DMS153 treated with DMSO at 0.1 percent for 48 hours (cell line): ENCODE results near the gene EIF3CL.
"Not testable (repeated sequence)": the region's sequence is repeated elsewhere in the genome, so short reads cannot be mapped to it uniquely, and the experiment has no call there.

ENCODE experiments used
- DNase-seq: peaks from one replicate; lab custom pipeline; 2025; ENCODE audit not compliant: unreplicated experiment; lab: John Stamatoyannopoulos, UW

EIF3CL gene

GRCh38 chr16:28364268-28365173, 39.1 kb downstream of the EIF3CL start:
- not testable (repeated sequence) for DNase-seq

- not testable (repeated sequence) for DNase-seq
These were observed 40.2 kb downstream of the EIF3CL start, which contains the start of gene NPIPB6 for GRCh38 chr16:28363408-28363807. TSS of gene NPIPB6 (minus strand) at chr16:28363508. CDS start at chr16:28362822, 686 bp downstream.

- not testable (repeated sequence) for DNase-seq
These were observed 41.0 kb downstream of the EIF3CL start for GRCh38 chr16:28362600-28362999.

GRCh38 chr16:28338230-28338629, 65.4 kb downstream of the EIF3CL start:
- not testable (repeated sequence) for DNase-seq

- DNase-seq, result not testable (repeated sequence)
These were observed 66.5 kb downstream of the EIF3CL start for GRCh38 chr16:28336940-28337710.

- DNase-seq, result not testable (repeated sequence)
These were observed 68.0 kb downstream of the EIF3CL start for GRCh38 chr16:28335678-28336077.

- DNase-seq, result not testable (repeated sequence)
These were observed 71.0 kb downstream of the EIF3CL start for GRCh38 chr16:28332632-28333031.

GRCh38 chr16:28330981-28331380, 72.7 kb downstream of the EIF3CL start:
- not testable (repeated sequence) for DNase-seq

- DNase-seq, result not testable (repeated sequence)
These were observed 73.4 kb downstream of the EIF3CL start for GRCh38 chr16:28330232-28330631.
